Stimulated activated CD4-positive, alpha-beta T cell treated with anti-CD3 and anti-CD28 coated beads, Interleukin-15, amount 100 ng/mL, for 48 hours (primary cell): ENCODE measurements around the gene FKBP4.
"Not testable (repeated sequence)": the region's sequence is repeated elsewhere in the genome, so short reads cannot be mapped to it uniquely, and the experiment has no call there.

ENCODE experiments used
- DNase-seq, 2 donors: peaks; one replicate each; pipeline ENCODE4 v3.0.0-alpha.2; 2020; ENCODE audit warnings: low read depth in 2 of 2

FKBP4 gene, protein sequence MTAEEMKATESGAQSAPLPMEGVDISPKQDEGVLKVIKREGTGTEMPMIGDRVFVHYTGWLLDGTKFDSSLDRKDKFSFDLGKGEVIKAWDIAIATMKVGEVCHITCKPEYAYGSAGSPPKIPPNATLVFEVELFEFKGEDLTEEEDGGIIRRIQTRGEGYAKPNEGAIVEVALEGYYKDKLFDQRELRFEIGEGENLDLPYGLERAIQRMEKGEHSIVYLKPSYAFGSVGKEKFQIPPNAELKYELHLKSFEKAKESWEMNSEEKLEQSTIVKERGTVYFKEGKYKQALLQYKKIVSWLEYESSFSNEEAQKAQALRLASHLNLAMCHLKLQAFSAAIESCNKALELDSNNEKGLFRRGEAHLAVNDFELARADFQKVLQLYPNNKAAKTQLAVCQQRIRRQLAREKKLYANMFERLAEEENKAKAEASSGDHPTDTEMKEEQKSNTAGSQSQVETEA

DNA sequence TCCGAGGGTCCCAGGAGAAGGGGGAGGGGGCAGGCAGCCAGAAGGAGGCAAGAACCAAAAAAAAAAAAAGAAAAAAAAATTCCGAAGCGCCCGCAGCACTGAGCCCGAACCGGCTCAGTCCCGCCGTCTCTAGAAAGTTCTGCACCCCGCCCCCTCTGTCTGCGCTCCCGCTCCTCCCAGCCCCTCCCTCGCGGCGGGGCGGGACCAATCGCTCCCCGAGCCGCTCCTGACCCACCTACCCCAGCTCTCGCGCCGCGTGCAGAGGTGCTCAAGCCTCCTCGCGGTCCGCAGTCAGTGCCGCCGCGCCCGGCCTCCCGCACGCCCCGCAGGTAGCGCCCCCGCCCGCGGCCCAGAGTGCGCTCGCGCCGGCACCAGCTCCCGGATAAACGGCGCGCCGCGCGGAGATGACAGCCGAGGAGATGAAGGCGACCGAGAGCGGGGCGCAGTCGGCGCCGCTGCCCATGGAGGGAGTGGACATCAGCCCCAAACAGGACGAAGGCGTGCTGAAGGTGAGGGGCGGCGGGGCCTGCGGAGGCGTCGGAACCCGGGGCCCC, at the start of gene FKBP4:
TSS of gene FKBP4 (plus strand) at position 235 of the 554 bp plus-strand sequence. CDS start at position 405, 170 bp downstream.
- peak; percentile 77 to 86 for DNase-seq

DNA sequence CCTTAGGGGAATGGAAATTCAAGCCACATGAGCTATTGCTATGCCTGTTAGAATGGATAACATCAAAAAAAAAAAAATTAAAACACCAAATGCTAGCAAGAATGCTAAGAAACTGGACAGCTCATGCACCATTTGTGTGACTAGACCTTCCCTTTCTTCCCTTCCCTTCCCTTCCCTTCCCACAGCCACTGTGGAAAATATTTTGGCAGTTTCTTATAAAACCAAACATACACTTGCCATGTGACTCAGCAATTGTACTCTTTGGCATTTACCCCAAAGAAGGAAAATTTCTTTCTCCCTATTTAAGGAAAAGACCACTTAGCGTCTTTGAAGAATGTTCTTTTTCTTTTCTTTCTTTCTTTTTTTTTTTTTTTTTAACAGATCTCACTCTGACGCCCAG, 49.1 kb upstream of the FKBP4 start:
- DNase-seq, result no peak

DNA sequence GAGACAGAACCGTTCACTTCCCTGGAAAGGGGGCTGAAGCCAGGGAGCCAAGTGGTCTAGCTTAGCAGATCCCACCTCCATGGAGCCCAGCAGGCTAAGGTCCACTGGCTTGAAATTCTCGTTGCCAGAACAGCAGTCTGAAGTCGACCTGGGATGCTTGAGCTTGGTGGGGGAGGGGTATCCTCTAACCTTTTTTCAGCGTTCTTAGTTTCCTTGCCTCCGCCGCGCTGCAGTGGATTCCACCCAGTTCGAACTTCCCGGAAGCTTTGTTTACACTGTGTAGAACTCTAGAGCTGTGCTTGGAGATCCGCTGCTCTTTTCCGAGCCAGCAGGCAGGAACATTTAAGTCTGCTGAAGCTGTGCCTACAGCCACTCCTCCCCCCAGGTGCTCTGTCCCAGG, 45.2 kb upstream of the FKBP4 start:
- DNase-seq, result no peak

DNA sequence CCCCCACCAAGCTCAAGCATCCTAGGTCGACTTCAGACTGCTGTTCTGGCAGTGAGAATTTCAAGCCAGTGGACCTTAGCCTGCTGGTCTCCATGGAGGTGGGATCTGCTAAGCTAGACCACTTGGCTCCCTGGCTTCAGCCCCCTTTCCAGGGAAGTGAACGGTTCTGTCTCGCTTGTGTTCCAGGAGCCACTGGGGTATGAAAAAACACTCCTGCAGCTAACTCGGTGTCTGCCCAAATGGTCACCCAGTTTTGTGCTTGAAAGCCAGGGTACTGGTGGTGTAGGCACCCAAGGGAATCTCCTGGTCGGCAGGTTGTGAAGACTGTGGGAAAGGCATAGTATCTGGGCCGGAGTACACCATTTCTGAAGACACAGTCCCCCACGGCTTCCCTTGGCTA, 44.6 kb upstream of the FKBP4 start:
- DNase-seq, result no peak

DNA sequence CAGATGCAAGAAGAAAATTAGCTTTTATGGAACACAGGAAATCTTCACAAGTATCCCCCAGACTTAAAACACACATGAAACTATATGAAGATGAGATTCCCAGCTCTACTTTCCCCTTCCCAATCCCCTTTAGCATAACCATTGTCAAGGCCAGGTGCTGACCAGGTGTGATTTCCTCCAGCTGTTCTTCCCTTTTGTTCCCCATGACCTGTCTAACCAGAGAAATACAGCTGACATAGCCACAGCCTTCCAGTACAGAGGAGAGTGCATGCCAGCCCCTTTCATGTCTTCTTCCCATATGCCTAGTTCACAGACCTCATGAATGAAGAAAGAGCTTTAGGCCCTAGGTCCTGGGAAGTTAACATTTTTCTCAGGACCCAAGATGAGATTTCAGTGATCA, 43.5 kb upstream of the FKBP4 start:
- no peak for DNase-seq

DNA sequence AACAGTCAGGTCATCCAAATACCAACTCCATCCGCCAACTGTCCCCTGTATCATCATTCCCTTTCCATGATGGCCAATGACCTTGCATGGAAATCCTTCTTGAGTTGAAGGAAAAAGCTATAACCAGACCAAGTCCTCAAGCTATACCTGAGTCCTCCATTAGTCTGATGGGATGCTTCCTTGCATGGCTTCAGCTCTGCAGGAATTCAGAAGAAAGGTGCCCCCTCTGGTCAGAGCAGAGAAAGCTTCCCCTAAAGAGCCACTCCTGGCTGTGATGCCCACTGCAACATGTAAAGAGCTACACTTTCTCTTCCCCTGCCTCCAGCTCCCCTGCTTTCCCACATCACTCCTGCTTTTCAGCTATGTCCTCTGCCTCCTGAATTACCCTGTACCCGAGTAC, 43.1 kb upstream of the FKBP4 start:
- no peak for DNase-seq

DNA sequence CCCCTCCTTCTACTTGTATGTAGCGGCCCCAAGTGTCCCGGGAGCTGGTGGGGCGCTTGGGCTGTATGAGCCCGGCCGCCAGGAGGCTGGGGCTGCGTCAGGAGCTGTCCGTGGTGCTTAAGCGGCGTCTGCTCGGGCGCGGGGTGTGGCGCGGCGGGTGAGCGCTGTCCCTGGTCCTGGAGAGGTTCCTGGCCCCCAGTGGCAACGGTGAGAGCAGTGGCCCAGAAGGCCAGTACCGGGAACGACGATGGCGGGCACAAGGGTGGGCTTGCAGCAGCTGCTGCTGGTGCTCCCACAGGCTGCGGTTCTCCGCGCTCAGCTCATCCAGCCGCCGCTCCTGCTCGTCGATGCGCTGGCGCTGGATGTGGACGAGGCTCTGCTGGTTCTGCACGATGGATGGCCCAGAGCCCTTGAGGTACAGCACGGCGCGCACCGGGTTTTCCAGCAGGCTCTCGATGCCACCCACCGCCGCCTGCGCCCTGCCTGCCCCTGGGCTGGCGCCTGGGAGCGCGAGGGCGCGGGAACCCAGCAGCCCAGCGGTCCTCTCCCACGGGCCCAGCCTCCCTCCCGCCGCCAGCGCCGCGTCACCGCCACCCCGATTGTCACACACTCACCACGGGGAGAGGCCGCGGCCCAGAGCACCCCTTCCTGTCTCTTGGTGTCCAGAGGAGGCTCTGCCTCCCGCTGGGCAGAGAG, 41.9 kb upstream of the FKBP4 start:
- peak; percentile 43 to 65 for DNase-seq

DNA sequence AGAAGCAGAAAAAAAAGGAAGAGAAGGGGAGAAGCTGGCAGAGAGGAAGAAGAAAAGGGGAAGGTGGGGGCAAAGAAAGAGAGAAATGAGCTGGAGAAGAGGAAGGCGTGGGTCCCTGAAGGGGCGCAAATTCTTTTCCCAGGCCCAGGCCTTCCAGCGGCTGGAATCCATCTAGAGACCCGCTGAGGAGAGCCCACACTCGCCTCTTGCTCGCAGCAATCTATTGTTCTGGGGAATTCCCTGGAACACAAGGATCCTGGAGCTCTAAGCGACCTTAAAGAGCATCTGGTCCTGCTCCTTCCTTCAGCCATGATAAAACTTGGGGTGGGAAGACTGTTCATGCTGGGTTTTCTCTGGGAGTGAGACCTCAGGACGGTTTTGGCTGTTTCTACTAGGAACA, 41.2 kb upstream of the FKBP4 start:
- DNase-seq, result no peak

DNA sequence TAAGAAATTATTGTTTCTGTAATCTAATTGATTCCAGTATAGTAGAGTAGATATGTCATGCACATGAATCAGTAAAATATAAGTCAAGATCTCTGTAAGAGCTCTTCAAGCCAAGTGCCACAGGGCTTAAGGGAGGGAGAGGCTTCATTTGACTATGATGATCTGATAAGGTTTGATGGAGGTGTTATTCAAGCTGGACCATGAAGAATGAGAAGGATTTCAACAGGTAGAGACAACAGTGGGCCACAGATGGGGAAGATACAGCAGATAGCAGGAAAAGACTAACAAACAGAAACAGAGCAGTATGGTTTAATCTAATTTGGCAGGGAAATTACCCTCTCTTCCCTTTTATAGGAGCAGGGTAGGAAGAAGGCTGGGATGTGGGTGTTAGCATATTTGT, 40.6 kb upstream of the FKBP4 start:
- no peak for DNase-seq

DNA sequence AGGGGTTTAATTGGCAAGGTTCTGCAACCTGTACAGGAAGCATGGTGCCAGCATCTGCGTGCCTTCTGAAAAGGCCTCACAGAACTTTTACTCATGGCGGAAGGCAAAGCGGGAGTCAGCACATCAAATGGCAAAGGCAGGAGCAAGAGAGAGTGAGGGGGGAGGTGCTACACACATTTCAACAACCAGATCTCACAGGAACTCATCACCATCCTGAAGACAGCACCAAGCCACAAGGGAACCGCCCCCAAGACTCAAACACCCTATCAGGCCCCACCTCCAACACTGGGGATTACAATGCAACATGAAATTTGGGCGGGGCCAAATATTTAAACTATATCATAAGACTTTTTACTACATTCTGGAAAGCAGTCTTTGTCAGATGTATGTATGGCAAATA, 38.0 kb upstream of the FKBP4 start:
- no peak for DNase-seq

DNA sequence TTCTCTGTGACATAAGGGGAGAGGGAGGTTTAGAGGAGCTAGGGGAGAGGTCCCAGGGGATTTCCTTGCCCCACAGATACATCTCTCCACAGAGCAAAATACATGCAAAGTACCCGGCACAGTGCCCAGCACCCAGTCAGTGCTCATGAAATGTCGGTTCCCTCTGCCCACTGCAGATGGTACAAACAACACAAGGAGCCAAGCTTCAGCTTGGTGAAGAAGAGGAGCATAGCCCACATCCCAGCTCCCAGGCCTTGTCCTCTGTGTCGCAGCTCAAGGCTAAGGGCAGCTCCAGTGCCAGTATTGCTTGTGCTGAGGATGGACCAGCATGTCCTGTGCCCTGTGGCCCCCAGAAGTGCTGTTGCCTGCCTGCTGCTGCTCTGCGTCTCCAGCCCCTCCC, 35.0 kb upstream of the FKBP4 start:
- DNase-seq, result no peak

DNA sequence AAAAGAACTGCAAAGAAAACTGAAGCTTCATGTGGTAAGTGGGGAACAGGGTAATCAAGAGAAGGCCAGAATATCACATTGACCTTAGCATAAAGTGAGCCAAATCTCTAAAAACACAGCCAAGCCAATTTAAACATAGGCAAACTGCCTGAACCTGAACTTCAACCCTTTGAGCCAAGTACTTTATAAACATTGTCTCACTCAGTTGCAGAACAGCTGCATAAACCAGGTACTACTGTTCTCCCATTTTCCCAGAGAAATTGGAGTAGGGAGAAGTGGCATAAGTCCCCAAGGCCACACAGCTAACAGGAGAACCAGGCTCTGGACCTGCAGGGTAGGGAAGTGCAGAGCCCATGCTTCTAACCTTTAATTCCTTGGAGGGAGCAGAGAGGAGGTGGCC, 30.4 kb upstream of the FKBP4 start:
- DNase-seq, result no peak

DNA sequence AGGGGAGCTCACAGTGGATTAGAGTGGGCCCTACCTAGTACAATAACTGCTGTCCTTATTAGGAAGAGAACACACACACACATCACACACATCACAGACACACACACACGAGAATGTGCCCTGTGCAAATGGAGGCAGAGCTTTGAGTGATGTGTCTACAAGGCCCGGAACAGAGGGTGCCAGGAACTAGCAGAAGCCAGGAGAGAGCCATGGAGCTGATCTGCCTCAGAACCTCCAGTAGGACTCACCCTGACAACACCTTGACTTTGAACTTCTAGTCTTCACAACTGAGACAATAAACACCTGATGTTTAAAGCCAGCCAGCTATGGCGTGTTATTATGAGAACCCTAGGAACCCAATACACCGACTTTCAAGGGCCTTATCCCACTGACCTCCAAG, 29.7 kb upstream of the FKBP4 start:
- no peak for DNase-seq

DNA sequence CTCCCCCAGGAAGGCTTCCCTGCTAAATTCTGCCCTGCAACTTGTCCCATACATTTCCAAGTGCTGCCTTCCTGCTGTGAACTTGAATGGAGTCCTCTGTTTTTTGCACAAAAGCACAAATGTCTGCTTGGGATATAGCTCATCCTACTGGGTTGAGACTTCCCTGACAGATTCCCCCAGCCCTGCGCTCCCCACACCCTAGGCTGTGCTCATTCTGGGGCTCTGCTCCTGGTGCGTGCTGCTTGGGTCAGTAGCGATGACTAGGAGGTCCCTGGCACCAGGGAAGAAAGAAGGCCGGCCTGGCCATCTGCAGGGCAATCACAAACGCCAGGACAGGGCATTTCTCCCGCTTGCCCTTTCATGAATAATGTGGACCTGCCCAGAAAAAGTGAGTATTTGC, 29.2 kb upstream of the FKBP4 start:
- no peak for DNase-seq

DNA sequence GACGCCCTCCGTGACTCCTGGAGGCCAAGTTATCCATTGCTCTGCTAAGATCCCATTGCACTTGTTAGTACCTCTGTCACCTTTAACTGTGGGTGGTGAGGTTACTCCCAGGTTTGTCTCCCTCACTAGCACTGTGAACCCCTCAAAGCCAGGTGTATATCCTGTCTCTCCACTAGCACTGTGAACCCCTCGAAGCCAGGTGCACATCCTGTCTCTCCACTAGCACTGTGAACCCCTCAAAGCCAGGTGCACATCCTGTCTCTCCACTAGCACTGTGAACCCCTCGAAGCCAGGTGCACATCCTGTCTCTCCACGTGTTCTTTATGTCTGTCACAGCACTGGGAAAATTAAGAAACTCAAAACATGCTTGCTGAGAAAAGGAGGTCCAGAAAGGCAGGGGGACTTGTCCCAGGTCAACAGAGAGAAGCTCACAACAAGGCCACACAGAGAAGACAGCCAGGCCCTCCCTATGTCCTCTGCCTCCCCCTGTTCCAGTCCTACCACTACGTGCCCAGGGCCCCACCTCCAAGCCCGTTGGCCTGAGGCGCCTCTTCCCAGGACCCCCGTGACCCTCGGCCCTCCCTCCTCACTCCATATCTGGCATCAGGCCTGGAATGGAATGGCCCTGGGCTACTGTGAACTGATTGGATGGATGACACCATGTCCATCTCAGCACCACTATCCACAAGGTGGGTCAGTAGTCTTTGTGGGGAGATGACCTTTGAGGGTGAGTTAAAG, 26.4 kb upstream of the FKBP4 start:
- no peak for DNase-seq

DNA sequence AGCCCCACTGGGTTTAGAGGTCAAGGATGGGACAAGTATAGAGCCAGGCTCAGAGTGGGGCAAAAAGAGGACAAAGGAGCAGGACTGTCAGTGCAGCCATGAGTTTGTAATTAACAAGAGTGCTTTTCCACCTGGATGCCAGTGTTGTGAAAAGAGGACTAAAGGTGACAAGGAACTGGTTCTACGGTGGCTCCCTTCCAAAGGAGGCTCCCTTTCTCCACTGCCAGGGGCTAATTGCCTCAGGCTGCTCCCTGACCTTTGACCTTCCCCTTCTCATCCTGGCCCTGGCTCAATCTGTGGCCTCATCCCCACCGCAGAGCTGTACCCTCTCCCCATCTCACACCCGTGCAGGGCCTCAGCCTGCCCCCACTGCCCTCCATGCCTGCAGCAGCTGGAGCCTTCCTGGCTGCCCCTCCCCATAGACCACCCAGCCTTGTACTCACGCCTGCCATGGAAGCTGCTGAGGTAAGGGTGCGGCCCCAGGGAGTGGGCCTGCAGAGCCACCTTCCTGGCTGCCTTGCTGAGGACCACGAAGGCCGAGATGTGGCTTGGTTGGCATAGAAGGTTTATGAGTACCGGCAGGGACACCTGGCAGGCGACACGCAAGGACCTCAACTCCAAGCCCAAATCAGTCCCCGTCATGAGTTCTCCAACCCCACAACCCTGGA, 24.8 kb upstream of the FKBP4 start:
- no peak for DNase-seq

DNA sequence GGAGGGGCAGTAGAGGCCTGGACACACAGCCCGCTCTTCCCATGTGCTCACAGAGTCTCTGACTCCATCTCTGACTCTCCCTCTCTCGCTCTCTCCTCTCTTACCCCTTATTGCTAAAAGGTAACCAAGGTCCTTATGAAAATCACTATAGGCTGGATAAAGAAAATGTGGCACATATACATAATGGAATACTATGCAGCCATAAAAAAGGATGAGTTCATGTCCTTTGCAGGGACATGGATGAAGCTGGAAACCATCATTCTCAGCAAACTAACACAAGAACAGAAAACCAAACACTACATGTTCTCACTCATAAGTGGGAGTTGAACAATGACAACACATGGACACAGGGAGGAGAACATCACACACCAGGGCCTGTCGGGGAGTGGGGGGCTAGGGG, 24.2 kb upstream of the FKBP4 start:
- not testable (repeated sequence) for DNase-seq

DNA sequence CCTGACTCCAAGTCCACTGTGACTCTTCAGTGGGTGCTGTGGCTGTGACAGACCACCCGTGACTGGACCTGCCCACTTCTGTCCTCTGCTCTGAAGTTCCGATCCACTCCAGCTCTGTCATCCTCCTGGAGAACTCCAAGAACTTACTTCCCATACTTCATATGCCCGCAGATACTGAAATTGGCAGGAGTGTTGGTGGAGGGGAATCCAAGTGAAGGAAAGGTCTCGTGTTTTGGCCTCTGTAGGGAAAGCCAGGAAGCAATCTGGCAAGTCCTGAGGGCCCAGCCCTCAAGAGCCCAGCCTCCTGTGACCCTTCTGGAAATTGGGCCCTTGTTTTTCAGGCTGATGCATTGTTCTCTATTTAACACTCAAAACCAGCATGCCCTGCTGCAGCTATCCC, 22.4 kb upstream of the FKBP4 start:
- no peak for DNase-seq

DNA sequence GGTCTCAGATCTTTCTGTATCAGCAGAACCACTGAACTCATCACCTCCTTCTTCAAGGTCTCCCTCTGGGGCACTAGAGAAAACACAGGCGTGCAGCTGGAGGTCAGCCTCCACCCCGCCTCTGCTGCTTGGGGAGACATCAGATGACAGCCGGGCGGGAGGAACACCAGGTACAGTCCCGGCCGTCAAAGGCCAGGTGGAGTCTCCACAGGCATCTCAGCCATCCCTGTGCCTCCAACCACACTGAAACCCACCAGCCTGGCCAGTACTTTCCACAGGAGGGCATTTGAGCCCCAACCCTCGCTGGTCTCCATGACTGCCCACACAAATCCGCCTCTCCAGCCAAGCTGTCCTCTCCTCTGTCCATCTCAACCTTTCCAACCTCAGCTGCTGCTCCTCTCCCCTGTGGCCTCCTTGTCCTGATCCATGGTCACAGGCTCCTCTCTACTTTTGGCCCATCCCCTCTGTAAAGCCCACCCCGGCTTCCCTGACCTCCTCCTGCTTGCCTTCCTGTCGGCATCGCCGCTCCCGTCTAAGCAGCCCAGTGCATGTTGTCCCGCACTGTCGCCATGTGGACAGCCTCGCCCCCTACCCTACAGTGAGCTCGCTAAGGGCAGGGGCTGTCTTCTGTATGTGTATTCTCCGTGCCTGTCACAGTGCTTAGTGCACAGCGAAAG, 21.4 kb upstream of the FKBP4 start:
- DNase-seq, result no peak

DNA sequence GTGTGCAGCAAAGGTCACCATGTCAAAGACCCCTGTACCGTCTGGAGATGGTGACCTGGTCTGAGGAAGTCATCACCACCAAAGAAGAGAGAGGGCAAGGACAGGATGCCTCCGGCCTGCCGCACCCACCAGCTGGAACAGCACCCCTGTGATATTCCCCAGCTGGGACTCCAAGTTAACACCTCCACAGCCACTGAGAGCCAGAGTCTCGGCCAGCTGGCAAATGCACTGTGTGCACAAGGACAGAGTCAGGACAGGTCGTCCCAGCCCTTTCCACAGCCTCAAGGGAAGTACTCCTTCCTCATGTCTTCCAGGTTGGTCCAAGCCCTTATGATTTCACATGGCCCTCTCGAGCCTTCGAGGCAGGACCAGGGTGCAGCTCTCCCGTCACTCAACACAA, 19.3 kb upstream of the FKBP4 start:
- DNase-seq, result no peak

DNA sequence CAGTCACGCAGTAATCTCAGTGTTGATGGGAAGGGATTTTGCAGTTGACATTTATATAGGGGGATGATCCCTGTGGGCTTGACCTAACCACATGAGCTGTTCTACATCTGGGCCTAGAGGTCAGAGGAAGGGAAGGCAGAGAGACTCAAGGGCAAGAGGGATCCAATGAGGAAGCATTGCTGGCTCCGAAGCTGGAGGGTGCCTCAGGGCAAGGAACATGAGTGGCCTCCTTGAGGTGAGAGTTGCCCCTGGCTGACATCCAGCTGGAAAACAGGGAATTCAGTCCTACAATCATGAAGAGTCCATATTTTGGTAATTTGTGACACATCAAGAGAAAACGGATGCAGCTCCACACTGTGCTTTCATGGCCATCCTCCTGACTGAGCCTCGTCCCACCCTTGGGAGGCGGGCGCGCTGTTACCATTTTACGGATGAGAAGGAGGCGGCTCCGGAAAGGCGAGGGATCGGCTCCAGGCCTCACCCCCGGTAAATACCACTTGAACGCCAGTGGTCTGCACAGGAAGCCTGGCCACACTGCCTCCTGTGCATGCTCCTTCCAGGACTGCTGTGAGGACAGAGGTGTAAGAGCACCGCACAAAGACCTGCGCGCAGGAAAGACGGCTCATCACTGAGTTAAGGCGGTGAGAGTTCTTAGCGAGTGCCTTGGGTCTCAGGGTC, 18.5 kb upstream of the FKBP4 start:
- no peak for DNase-seq
